Naive thymus-derived CD4-positive, alpha-beta T cell (primary cell): ENCODE results near the gene TEX29. TPM values are rescaled to one million over a fixed set of nuclear protein-coding genes. Genes with fewer than 3 reads are reported as not detected.

Experiments used
- ATAC-seq: fragments of 150-1000 bp; cut with Tn5 transposase; 2 replicates; pipeline ENCODE4 v1.10.0; 2021; ENCODE audit warnings: mild to moderate bottlenecking, moderate library complexity
- CTCF ChIA-PET: fragments of 350-600 bp; sonication (Branson Sonifier 250); formaldehyde crosslinking; loops from one replicate; lab custom pipeline; 2021; ENCODE audit warnings: antibody characterized with exemption; lab: Charles Lee
- POLR2A ChIA-PET: fragments of 350-600 bp; sonication (Branson Sonifier 250); formaldehyde crosslinking; loops from one replicate; lab custom pipeline; 2021; ENCODE audit warnings: antibody characterized with exemption, inconsistent platforms; lab: Charles Lee
- DNase-seq, 9 donors: peaks; one replicate each; pipeline versions ENCODE4 v3.0.0 to v3.0.0-alpha.2; 2020 to 2022; ENCODE audit warnings: mixed read lengths in 1 of 9
- H3K27ac ChIP-seq: one replicate; pipeline ENCODE4 v1.7.0; 2013; ENCODE audit warnings: mild to moderate bottlenecking, low read depth, low read length, moderate library complexity
- H3K27me3 ChIP-seq, 2 donors: one replicate each; pipeline ENCODE4 v1.7.0; 2013; ENCODE audit warnings: low read length in 2 of 2, mild to moderate bottlenecking in 2 of 2, moderate library complexity in 2 of 2; ENCODE audit not compliant: control insufficient read depth in 2 of 2, insufficient read depth in 2 of 2
- H3K36me3 ChIP-seq, 3 experiments: 1 replicate in 2 of 3; 2 replicates in 1 of 3; pipeline ENCODE4 v1.7.0; 2013; ENCODE audit warnings: low read length in 3 of 3, mild to moderate bottlenecking in 3 of 3, moderate library complexity in 1 of 3; ENCODE audit not compliant: insufficient read depth in 3 of 3, control insufficient read depth in 2 of 3
- H3K4me1 ChIP-seq, 2 donors: one replicate each; pipeline ENCODE4 v1.7.0; 2013; ENCODE audit warnings: low read length in 2 of 2, mild to moderate bottlenecking in 2 of 2, moderate library complexity in 1 of 2; ENCODE audit not compliant: control insufficient read depth in 2 of 2, insufficient read depth in 2 of 2
- H3K4me3 ChIP-seq: 2 replicates; pipeline ENCODE4 v1.7.0; 2013; ENCODE audit warnings: mild to moderate bottlenecking, low read length
- H3K9me3 ChIP-seq, 3 experiments: 1 replicate in 2 of 3; 2 replicates in 1 of 3; pipeline ENCODE4 v1.7.0; 2013; ENCODE audit warnings: low read length in 3 of 3; ENCODE audit not compliant: control insufficient read depth in 2 of 3
- H3K27ac Mint-ChIP-seq, 9 donors: one replicate each; pipeline ENCODE4 v1.8.0; 2020 to 2022; ENCODE audit warnings: mixed read lengths in 9 of 9, mild to moderate bottlenecking in 8 of 9, moderate library complexity in 5 of 9, inconsistent platforms in 2 of 9
- H3K27me3 Mint-ChIP-seq, 5 donors: one replicate each; pipeline ENCODE4 v1.8.0; 2021 to 2022; ENCODE audit warnings: mixed read lengths in 5 of 5, mild to moderate bottlenecking in 1 of 5
- H3K36me3 Mint-ChIP-seq, 5 donors: one replicate each; pipeline ENCODE4 v1.8.0; 2020 to 2022; ENCODE audit warnings: mixed read lengths in 5 of 5, mild to moderate bottlenecking in 3 of 5, inconsistent platforms in 1 of 5
- H3K4me1 Mint-ChIP-seq, 7 donors: one replicate each; pipeline ENCODE4 v1.8.0; 2020 to 2022; ENCODE audit warnings: mixed read lengths in 7 of 7, mild to moderate bottlenecking in 3 of 7, inconsistent platforms in 1 of 7
- H3K4me3 Mint-ChIP-seq, 10 donors: one replicate each; pipeline ENCODE4 v1.8.0; 2020 to 2022; ENCODE audit warnings: mild to moderate bottlenecking in 10 of 10, mixed read lengths in 10 of 10, moderate library complexity in 6 of 10, inconsistent platforms in 2 of 10
- H3K9me3 Mint-ChIP-seq, 11 donors: one replicate each; pipeline ENCODE4 v1.8.0; 2020 to 2022; ENCODE audit warnings: mixed read lengths in 11 of 11, mild to moderate bottlenecking in 4 of 11, inconsistent platforms in 1 of 11, moderate library complexity in 1 of 11
- intact Hi-C, 2 donors: fragments of 100-400 bp; cut with micrococcal nuclease; formaldehyde crosslinking; loops; one replicate each; pipeline ENCODE4 v1.15.1; 2023
- polyA plus RNA-seq, 2 donors: library from polyadenylated mRNA; unstranded; fragments of 300-500 nt; fragmentation: Illumina TruSeq; gene quantifications; one replicate each; pipeline ENCODE4 v1.2.3, GENCODE V29; 2021
- total RNA-seq, 6 experiments: library from RNA in 5 of 6; stranded (reverse) in 5 of 6; gene quantifications; 1 replicate in 5 of 6; 2 replicates in 1 of 6; pipeline ENCODE4 v1.2.3 and lab custom pipeline; 2021 to 2026

The TEX29 gene
- total and polyA plus RNA-seq, 7 experiments from 2014 or later: 0.34 to 1.5 (median 0.64) TPM; not detected in 2

- DNase-seq (no peak), ATAC-seq (no peak)
- H3K27ac ChIP-seq: no peak overlapping the region
- H3K4me1 ChIP-seq: no peaks in the 10 kb centered on the region
- Mint-ChIP-seq H3K36me3 (peaks cover 36 to 62% (median 50%) of the 10 kb centered on the region in 5 donors), H3K27ac (peak overlapping the region in 1 of 9 donors; percentile 45), H3K27me3 (no peaks in the 10 kb centered on the region), H3K9me3 (peaks cover 12 to 43% (median 18%) of the 10 kb centered on the region in 11 donors), H3K4me3 (no peak overlapping the region), H3K4me1 (peaks cover 0 to 21% (median 0%) of the 10 kb centered on the region in 7 donors)
- H3K36me3 ChIP-seq: peaks cover 0 to 12% (median 0%) of the 10 kb centered on the region in 3 experiments
- POLR2A ChIA-PET: no interaction called here
- no peaks in the 10 kb centered on the region for H3K27me3 ChIP-seq
- intact Hi-C loops: no loop called here
- H3K9me3 ChIP-seq: peaks cover 0 to 7% (median 0%) of the 10 kb centered on the region in 3 experiments
- CTCF ChIA-PET: no interaction called here
- H3K4me3 ChIP-seq: no peak overlapping the region
Observed at GRCh38 chr13:111313911-111314425, 6.5 kb upstream of the TEX29 start.

GRCh38 chr13:111314852-111315251, 5.6 kb upstream of the TEX29 start:
- Histone ChIP-seq H3K27me3 (no peaks in the 10 kb centered on the region), H3K36me3 (peaks cover 0 to 12% (median 0%) of the 10 kb centered on the region in 3 experiments), H3K4me3 (no peak overlapping the region), H3K9me3 (peaks cover 0 to 7% (median 0%) of the 10 kb centered on the region in 3 experiments), H3K27ac (no peak overlapping the region), H3K4me1 (no peaks in the 10 kb centered on the region)
- H3K4me1 Mint-ChIP-seq: peaks cover 0 to 20% (median 0%) of the 10 kb centered on the region in 7 donors
- peak overlapping the region in 2 of 9 donors; percentile 19 to 32 for H3K27ac Mint-ChIP-seq
- ATAC-seq (no peak), DNase-seq (no peak)
- peaks cover 9 to 34% (median 16%) of the 10 kb centered on the region in 11 donors for H3K9me3 Mint-ChIP-seq
- no peaks in the 10 kb centered on the region for H3K27me3 Mint-ChIP-seq
- POLR2A ChIA-PET: no interaction called here
- intact Hi-C loops: no loop called here
- no peak overlapping the region for H3K4me3 Mint-ChIP-seq
- CTCF ChIA-PET: no interaction called here
- peaks cover 28 to 53% (median 42%) of the 10 kb centered on the region in 5 donors for H3K36me3 Mint-ChIP-seq

- ChIA-PET CTCF (no interaction called here), POLR2A (no interaction called here)
- peaks cover 3 to 28% (median 10%) of the 10 kb centered on the region in 11 donors for H3K9me3 Mint-ChIP-seq
- no peak overlapping the region for H3K27ac ChIP-seq
- peaks cover 0 to 12% (median 0%) of the 10 kb centered on the region in 3 experiments for H3K36me3 ChIP-seq
- H3K27ac Mint-ChIP-seq: peak overlapping the region in 2 of 9 donors; percentile 32 to 59
- DNase-seq (no peak), ATAC-seq (no peak)
- H3K4me3 Mint-ChIP-seq: no peak overlapping the region
- no peaks in the 10 kb centered on the region for H3K27me3 Mint-ChIP-seq
- H3K4me1 Mint-ChIP-seq: peaks cover 0 to 14% (median 0%) of the 10 kb centered on the region in 7 donors
- intact Hi-C loops: no loop called here
- peaks cover 22 to 47% (median 35%) of the 10 kb centered on the region in 5 donors for H3K36me3 Mint-ChIP-seq
- H3K4me1 ChIP-seq: no peaks in the 10 kb centered on the region
- no peaks in the 10 kb centered on the region for H3K27me3 ChIP-seq
- H3K4me3 ChIP-seq: no peak overlapping the region
- H3K9me3 ChIP-seq: peaks cover 0 to 7% (median 0%) of the 10 kb centered on the region in 3 experiments
Observed at GRCh38 chr13:111315347-111315995, 5.0 kb upstream of the TEX29 start.

GRCh38 chr13:111316161-111316730, 4.2 kb upstream of the TEX29 start:
- Histone ChIP-seq H3K4me3 (no peak overlapping the region), H3K27ac (no peak overlapping the region), H3K27me3 (no peaks in the 10 kb centered on the region), H3K4me1 (no peaks in the 10 kb centered on the region), H3K36me3 (peaks cover 0 to 12% (median 0%) of the 10 kb centered on the region in 3 experiments), H3K9me3 (peaks cover 0 to 7% (median 0%) of the 10 kb centered on the region in 3 experiments)
- H3K9me3 Mint-ChIP-seq: peaks cover 0 to 20% (median 4%) of the 10 kb centered on the region in 11 donors
- ChIA-PET CTCF (no interaction called here), POLR2A (no interaction called here)
- DNase-seq (no peak), ATAC-seq (no peak)
- H3K4me1 Mint-ChIP-seq: peaks cover 0 to 6% (median 0%) of the 10 kb centered on the region in 7 donors
- H3K27ac Mint-ChIP-seq: peak overlapping the region in 2 of 9 donors; percentile 36 to 59
- H3K4me3 Mint-ChIP-seq: no peak overlapping the region
- no peaks in the 10 kb centered on the region for H3K27me3 Mint-ChIP-seq
- intact Hi-C loops: no loop called here
- H3K36me3 Mint-ChIP-seq: peaks cover 14 to 39% (median 28%) of the 10 kb centered on the region in 5 donors

GRCh38 chr13:111317042-111317550, 3.3 kb upstream of the TEX29 start:
- intact Hi-C loops: no loop called here
- DNase-seq (no peak), ATAC-seq (no peak)
- H3K4me3 Mint-ChIP-seq: no peak overlapping the region
- Histone ChIP-seq H3K9me3 (peaks cover 0 to 7% (median 0%) of the 10 kb centered on the region in 3 experiments), H3K4me1 (no peaks in the 10 kb centered on the region), H3K4me3 (no peak overlapping the region), H3K27ac (no peak overlapping the region), H3K36me3 (peaks cover 0 to 12% (median 0%) of the 10 kb centered on the region in 3 experiments), H3K27me3 (no peaks in the 10 kb centered on the region)
- peaks cover 7 to 31% (median 19%) of the 10 kb centered on the region in 5 donors for H3K36me3 Mint-ChIP-seq
- ChIA-PET POLR2A (no interaction called here), CTCF (no interaction called here)
- H3K4me1 Mint-ChIP-seq: peaks cover 0 to 5% (median 0%) of the 10 kb centered on the region in 7 donors
- H3K27me3 Mint-ChIP-seq: no peaks in the 10 kb centered on the region
- H3K27ac Mint-ChIP-seq: no peak overlapping the region
- peaks cover 0 to 12% (median 2%) of the 10 kb centered on the region in 11 donors for H3K9me3 Mint-ChIP-seq

- no peak overlapping the region for H3K4me3 ChIP-seq
- CTCF ChIA-PET: no interaction called here
Observed at GRCh38 chr13:111317571-111318345, 2.7 kb upstream of the TEX29 start.

More at GRCh38 chr13:111317571-111318345, 2.7 kb upstream of the TEX29 start:
- Histone ChIP-seq H3K27ac (no peak overlapping the region), H3K4me1 (no peaks in the 10 kb centered on the region), H3K36me3 (peaks cover 0 to 10% (median 0%) of the 10 kb centered on the region in 3 experiments), H3K27me3 (no peaks in the 10 kb centered on the region), H3K9me3 (peaks cover 0 to 4% (median 0%) of the 10 kb centered on the region in 3 experiments)
- peaks cover 0 to 5% (median 1%) of the 10 kb centered on the region in 11 donors for H3K9me3 Mint-ChIP-seq
- ATAC-seq (no peak), DNase-seq (no peak)
- H3K4me3 Mint-ChIP-seq: no peak overlapping the region
- H3K4me1 Mint-ChIP-seq: peaks cover 0 to 5% (median 0%) of the 10 kb centered on the region in 7 donors
- peak overlapping the region in 1 of 9 donors; percentile 3 for H3K27ac Mint-ChIP-seq
- POLR2A ChIA-PET: no interaction called here
- intact Hi-C loops: no loop called here
- peaks cover 3 to 25% (median 13%) of the 10 kb centered on the region in 5 donors for H3K36me3 Mint-ChIP-seq
- H3K27me3 Mint-ChIP-seq: no peaks in the 10 kb centered on the region
